Activated effector memory CD4-positive, alpha-beta T cell treated with Interleukin-2 at 50 U/mL for 16 hours (primary cell): ENCODE measurements around the gene BCL2L14.
A peak's percentile ranks its signal among the peaks of the same experiment; 100 is the strongest.

ENCODE experiments used
- DNase-seq: peaks from one replicate; pipeline ENCODE4 v3.0.0-alpha.2; 2020

BCL2L14 gene, protein sequence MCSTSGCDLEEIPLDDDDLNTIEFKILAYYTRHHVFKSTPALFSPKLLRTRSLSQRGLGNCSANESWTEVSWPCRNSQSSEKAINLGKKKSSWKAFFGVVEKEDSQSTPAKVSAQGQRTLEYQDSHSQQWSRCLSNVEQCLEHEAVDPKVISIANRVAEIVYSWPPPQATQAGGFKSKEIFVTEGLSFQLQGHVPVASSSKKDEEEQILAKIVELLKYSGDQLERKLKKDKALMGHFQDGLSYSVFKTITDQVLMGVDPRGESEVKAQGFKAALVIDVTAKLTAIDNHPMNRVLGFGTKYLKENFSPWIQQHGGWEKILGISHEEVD

GRCh38 chr12:12070674-12071656 is at the start of gene BCL2L14:
TSS of gene BCL2L14 (plus strand) at chr12:12070939. CDS start at chr12:12079306, 8,367 bp downstream.
- DNase-seq, result no peak

DNA sequence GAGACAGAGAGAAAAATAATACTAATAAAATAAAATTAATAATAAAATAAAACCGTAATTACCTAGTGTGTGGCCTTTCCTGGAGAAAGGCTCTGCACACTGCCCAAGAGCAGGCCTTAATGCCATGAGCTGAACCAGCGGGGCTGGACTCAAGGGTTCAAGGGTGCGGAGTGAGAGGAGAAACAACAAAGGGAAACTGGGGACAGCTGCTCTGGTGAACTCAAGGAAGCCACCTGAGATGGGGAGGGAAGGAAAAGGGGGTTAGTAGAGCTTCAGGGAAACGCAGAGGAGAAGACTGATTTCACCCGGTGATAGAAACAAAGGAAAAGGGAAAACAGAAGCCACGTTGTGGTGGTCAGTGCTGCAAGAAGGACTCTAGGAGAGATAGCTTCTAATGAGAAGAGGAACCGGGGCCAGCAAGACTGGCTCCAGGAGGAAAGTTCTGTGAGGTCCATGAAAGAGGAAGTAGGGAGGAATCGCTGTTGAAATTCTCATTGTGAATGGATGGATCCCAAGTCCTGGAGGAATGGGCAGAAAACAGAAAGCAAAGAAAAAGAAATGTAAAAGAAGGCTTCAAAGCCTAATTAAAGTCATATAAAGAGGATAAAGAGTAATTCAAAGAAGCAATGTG is 48.3 kb upstream of the BCL2L14 start:
- DNase-seq, result no peak

DNA sequence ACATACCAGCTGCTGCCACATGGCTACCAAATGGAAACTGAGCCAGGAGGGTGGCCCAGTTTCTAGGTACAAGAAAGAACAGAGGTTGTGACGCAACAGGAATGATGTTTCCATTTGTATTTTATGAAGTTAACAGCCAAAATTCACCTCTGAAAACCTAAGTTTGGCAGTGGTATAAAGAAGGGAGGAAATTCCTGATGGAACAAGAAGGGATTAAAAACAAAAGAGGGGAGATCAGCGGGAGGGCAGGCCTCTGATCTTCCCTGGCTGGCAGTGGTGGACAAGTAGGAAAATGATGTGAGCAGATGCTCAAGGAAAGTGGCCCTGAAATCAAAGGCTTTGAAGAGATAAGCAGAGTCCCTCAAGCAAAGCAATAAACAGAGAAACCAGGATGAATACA is 47.3 kb upstream of the BCL2L14 start:
- DNase-seq, result no peak

DNA sequence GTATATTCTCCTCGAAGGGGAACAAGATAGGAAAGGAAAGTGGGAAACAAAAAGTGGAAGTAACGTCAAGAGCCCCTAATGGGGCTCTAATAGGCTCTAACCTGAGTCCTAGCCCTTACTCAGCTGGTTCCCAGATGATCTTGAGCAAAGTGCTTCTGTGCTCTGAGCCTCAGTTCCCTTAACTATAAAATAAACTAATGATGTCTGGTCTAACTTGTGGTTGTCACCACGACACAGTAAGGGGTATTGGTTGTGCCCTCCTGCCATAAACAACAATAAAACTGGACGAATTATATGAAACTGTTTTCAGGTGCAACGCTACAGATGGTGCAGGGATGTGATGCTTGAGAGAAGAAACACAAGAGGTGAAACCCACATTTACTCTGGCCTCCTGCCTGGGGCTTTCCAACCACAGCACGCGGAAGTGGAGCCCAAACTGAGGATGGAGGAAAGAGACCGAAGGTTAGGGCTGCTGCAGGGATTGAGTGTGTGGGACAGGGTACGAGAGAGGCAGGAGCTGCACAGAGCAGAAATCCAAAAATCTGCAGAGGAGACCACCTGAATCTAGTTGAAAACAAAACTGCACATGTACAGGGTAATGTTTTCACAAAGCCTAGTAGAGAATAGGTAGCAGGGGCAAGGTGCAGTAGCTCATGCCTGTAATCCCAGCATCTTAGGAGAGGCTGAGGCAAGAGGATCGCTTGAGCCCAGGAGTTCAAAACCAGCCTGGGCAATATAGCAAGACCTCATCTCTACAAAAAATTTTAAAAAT is 45.6 kb upstream of the BCL2L14 start:
- peak; percentile 43 for DNase-seq

DNA sequence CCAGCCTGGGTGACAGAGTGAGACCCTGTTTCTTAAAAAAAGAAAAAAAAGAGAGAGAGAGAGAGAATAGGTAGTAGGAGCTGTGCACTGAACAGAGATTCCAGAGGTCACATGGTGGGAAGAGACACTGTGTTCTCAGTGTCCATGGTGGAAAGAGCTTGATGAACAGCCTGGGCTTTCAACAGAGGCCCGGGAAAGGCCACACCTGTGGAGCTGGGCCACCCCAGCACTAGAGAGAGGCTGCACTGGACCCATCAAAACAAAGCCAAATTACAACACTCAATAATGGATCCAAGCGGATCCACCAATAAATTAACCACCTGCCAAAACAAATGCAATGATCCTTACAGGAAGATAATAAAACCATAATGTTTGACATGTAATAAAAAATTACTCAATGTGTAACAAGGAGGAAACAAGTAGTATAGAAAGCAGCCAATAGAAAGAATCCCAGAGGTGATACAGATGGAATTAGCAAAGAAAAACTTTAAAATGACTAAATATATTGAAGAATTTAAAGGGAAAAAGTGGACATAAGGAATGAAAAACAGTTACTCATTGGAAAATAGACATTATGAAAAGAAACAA is 44.8 kb upstream of the BCL2L14 start:
- no peak for DNase-seq

DNA sequence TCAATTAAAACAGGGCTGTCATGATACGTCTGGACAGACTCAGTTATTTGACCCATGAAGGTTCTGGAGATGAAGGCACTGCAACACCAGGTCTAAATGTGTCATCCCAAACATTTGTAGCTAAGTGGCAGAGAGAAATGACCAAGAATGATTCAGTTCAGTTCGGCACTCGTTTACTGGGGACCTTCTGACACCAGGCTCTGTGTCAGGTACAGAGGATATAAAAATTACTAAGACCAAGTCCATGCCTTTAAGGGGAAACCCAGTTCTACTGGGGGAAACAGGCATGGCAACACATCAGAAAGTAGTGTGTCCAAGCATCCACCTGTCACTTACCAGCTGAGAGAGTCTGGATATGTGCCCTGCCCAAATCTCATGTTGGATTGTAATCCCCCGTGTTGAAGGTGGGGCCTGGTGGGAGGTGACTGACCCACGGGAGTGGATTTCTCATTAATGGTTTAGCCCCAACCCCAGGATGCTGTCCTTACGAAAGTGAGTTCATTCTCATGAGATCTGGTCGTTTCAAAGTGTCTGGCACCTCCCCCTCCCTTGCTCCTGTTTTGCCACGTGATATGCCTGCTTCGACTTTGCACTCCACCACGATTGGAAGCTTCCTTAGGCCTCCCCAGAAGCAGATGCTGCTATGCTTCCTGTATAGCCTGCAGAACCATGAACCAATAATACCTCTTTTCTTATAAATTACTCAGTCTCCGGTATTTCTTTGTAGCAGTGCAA is 41.9 kb upstream of the BCL2L14 start:
- no peak for DNase-seq

- DNase-seq, result no peak
Measured at GRCh38 chr12:12029653-12030052, 41.1 kb upstream of the BCL2L14 start.

DNA sequence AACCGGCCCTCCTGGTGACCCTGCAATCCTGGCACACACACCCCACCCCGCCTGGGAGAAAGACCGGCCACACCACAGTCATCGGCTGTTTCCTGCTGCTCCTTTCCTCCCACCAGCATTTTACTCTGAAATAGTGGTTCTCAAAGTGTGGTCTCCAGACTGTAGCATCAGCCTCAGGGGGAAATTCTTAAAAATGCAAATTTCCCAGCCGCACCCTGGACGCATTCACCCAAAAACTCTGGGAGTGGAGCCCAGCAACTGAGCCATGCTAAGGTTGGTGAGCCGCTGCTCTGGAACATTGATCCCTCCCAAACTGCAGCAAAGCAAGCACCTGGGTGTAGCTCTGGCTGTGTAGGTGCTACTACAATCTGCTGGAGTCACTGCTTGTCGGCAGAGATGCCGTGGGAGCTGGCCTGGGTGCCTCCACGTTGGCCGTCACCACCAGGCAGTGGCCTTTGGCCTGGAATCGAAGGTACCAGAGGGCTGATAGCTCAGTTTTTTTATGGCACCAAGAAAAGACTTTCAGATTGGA is 38.4 kb upstream of the BCL2L14 start:
- DNase-seq, result no peak

DNA sequence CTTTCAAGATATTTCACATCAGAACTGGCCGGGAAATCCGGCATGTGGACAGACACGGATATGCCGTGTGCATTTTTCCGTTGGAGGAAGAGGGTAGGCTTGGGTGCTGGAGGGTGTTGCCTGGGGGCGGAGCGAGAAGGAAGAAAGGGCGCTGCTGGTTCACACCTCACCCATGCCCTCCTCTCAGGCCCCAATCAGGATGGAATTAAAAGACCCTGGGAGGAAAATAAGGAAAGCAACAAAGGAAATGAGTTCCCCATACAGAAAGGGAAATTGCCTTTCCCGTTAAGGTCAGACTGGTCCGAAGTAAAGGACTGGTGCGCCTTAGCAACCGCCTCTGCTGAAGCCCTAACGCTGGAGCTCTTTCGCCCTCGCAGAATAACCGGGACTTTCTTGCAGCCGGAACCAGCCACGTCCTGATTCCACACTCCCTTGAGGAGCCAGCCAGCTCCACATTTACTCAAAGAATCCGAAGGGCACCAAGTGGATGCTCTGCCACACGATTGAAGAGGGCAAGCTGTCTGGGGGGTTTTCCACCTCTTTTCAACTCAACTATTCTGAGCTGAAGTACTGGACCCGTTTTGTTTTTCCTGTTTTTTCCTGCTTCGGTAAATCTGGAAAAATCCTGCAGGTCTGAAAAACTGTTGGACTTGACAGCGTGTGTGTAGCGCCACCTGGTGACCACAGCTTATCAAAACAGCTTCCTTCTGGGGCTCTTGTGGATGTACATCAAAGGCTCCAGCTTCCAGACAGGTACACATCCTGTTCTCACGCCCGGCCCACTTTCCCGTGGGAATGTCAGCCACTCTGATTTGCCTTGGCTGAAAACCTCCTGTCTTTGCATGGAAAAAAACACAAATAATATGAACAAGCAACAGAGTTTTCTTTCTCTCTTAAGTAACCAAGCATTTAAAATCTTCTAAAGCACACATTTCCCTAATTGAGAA is 37.6 kb upstream of the BCL2L14 start:
- peak; percentile 52 for DNase-seq

GRCh38 chr12:12033824-12034223 is 36.9 kb upstream of the BCL2L14 start:
- no peak for DNase-seq

GRCh38 chr12:12034344-12034743 is 36.4 kb upstream of the BCL2L14 start:
- DNase-seq, result no peak

GRCh38 chr12:12035229-12035628 is 35.5 kb upstream of the BCL2L14 start:
- no peak for DNase-seq

DNA sequence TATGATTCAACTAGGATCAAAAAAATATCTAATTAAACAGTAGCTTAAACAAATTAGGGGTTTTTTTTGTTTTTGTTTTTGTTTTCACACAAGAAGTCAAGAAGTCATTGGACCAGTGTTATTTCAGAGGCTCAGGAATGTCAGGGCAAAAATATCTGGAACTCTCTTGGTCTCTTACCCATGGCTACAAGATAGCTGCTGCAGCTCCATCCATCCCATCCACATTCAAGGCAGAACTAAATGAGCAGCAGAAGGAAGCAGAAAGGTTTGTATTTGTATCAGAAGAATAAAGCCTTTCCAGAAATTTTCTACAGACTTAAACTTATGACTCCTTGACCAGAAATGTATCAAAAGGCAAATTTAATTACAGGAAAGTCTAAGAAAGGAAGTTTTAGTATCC is 33.8 kb upstream of the BCL2L14 start:
- DNase-seq, result no peak

- no peak for DNase-seq
Measured at GRCh38 chr12:12039897-12040296, 30.8 kb upstream of the BCL2L14 start.

DNA sequence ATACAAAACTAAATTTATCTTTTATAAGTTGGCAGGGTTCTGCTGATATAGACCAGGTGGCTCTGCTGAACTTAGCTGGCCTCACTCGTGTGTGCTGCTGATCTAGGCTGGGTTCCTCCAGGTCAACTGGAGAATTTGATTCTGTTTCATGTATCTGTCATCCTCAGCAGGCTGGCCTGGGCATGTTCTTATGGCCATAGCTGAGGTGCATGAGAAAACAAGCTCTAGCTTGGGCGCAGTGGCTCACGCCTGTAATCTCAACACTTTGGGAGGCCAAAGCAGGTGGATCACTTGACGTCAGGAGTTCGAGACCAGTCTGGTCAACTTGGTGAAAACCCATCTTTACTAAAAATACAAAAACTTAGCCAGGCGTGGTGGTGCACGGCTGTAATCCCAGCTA is 24.3 kb upstream of the BCL2L14 start:
- DNase-seq, result no peak

- no peak for DNase-seq
Measured at GRCh38 chr12:12047682-12048081, 23.1 kb upstream of the BCL2L14 start.

DNA sequence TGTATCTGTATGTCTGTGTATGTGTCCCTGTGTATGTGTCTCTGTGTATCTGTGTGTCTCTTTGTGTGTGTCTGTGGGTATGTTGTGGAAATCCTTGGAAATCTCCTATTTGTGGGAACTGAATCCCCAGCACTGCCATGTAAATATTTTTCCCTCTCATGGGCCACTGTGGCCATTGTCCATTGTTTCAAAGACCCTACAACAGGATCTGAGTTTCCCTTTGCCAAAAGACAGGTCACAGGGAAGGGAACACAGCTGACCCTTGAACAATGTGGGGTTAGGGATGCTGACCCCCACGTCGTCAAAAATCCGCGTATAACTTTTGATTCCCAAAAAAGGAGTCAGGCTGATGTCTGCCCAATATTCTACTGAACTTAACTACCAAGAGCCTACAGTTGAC is 22.5 kb upstream of the BCL2L14 start:
- DNase-seq, result no peak

DNA sequence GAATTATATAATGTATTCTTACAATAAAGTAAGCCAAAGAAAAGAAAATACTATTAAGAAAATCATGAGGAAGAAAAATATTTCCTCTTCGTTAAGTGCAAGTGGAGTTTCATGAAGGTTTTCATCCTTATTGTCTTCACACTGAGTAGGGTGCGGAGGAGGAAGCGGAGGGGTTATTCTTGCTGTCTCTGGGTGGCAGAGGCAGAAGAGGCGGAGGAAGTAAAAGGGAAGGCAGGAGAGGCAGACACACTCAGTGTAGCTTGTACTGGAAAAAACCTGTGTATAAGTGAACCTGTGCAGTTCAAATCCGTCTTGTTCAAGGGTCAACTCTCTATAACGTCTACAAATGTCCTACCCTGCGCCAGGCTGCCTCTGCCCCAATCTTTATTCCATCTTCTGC is 22.0 kb upstream of the BCL2L14 start:
- DNase-seq, result no peak

GRCh38 chr12:12051668-12052067 is 19.1 kb upstream of the BCL2L14 start:
- no peak for DNase-seq

GRCh38 chr12:12054993-12055392 is 15.7 kb upstream of the BCL2L14 start:
- DNase-seq, result no peak
